ENCODE data around the gene LMTK3. TPM values are rescaled to one million over a fixed set of nuclear protein-coding genes. Genes with fewer than 3 reads are reported as not detected.

Gene LMTK3
- polyA plus RNA-seq, 1 donor from 2014 or later = 8.1 TPM

GRCh38 chr19:48473161-48473966 is 38.3 kb downstream of the LMTK3 start:
- no peaks in the 10 kb centered on the region for H3K27me3 ChIP-seq (ENCODE audit: insufficient read depth, low read depth, low read length)
- H2AFZ ChIP-seq (ENCODE audit: low read depth, low read length) = no peak overlapping the region
- no peaks in the 10 kb centered on the region for H3K9me2 ChIP-seq (ENCODE audit: insufficient read depth, low read length)
- H3K79me2 ChIP-seq (replicated peaks; ENCODE audit: insufficient read depth, low read length) = peaks cover 25% of the 10 kb centered on the region
- H3K9me3 ChIP-seq (ENCODE audit: low read length) = no peaks in the 10 kb centered on the region
- peaks cover 6% of the 10 kb centered on the region for H4K20me1 ChIP-seq (ENCODE audit: insufficient read depth)
- H3K4me3 ChIP-seq (ENCODE audit: low read length) = no peak overlapping the region
- no peak overlapping the region for H3K4me2 ChIP-seq (ENCODE audit: low read length)
- no peak overlapping the region for H3K27ac ChIP-seq (ENCODE audit: low read length)
- no peak for TF ChIP-seq MXI1 (conservative IDR thresholded peaks at IDR 0.05; ENCODE audit: poor library complexity, severe bottlenecking)
- no peak for TF ChIP-seq TAF1 (IDR thresholded peaks at IDR 0.05; ENCODE audit: low read depth)
- TF ChIP-seq SMC3 (conservative IDR thresholded peaks at IDR 0.05; ENCODE audit: poor library complexity) = no peak
- TF ChIP-seq EZH2 (IDR thresholded peaks at IDR 0.05; ENCODE audit: borderline replicate concordance, insufficient read depth, low read length, poor library complexity, severe bottlenecking) = no peak
- no peak for TF ChIP-seq EP300 (conservative IDR thresholded peaks at IDR 0.05; ENCODE audit: poor library complexity, severe bottlenecking)
- no peak for TF ChIP-seq POLR2AphosphoS5 (IDR thresholded peaks at IDR 0.05)
- TF ChIP-seq RAD21 (conservative IDR thresholded peaks at IDR 0.05) = no peak
- TF ChIP-seq CTCF (IDR thresholded peaks at IDR 0.05; ENCODE audit: poor library complexity, severe bottlenecking) = no peak
- no peak for TF ChIP-seq REST (IDR thresholded peaks at IDR 0.05; ENCODE audit: borderline replicate concordance)
- H3K9ac ChIP-seq (ENCODE audit: low read length) = no peak overlapping the region
- no peaks in the 10 kb centered on the region for H3K36me3 ChIP-seq (ENCODE audit: insufficient read depth, low read length)
- no peaks in the 10 kb centered on the region for H3F3A ChIP-seq (ENCODE audit: insufficient read depth, low read length, poor library complexity, severe bottlenecking)

DNA sequence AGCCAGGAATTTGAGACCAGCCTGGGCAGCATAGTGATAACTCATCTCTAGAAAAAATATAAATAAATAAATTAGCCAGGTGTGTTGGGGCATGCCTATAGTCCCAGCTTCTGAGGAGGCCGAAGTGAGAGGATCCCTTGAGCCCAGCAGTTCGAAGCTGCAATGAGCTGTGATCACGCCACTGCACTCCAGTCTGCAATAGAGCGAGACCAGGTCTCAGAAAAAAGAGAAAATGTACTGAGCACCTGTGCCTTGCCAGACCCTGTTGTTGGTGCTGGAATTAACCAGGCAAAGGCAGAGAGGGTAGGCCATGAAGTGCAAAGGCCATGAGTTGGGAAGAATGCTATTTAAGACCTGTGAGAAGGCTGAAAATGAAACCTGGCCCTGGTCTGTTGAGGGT is 39.8 kb downstream of the LMTK3 start:
- Histone ChIP-seq H3K9me3 (ENCODE audit: low read length) (no peaks in the 10 kb centered on the region), H3K36me3 (ENCODE audit: insufficient read depth, low read length) (no peaks in the 10 kb centered on the region), H3K27ac (ENCODE audit: low read length) (no peak overlapping the region), H3K79me2 (replicated peaks; ENCODE audit: insufficient read depth, low read length) (peaks cover 25% of the 10 kb centered on the region), H2AFZ (ENCODE audit: low read depth, low read length) (no peak overlapping the region), H4K20me1 (ENCODE audit: insufficient read depth) (peaks cover 6% of the 10 kb centered on the region), H3K9ac (ENCODE audit: low read length) (no peak overlapping the region), H3K27me3 (ENCODE audit: insufficient read depth, low read depth, low read length) (no peaks in the 10 kb centered on the region), H3K9me2 (ENCODE audit: insufficient read depth, low read length) (no peaks in the 10 kb centered on the region), H3F3A (ENCODE audit: insufficient read depth, low read length, poor library complexity, severe bottlenecking) (no peaks in the 10 kb centered on the region), H3K4me2 (ENCODE audit: low read length) (no peak overlapping the region), H3K4me3 (ENCODE audit: low read length) (no peak overlapping the region)
- TF ChIP-seq MXI1 (conservative IDR thresholded peaks at IDR 0.05; ENCODE audit: poor library complexity, severe bottlenecking) (no peak), TAF1 (IDR thresholded peaks at IDR 0.05; ENCODE audit: low read depth) (no peak), SMC3 (conservative IDR thresholded peaks at IDR 0.05; ENCODE audit: poor library complexity) (no peak)
